ENCODE measurements around the gene CENPM. TPM values are rescaled to one million over a fixed set of nuclear protein-coding genes. Genes with fewer than 3 reads are reported as not detected.

Gene CENPM
- total and polyA plus RNA-seq, 10 of the 15 experiments (the other 5 are each of a cell fraction or from before 2014, with no cell fraction given) = 36.7 to 212 (median 74.7) TPM

- no peak for TF ChIP-seq E4F1 (IDR thresholded peaks at IDR 0.05; ENCODE audit: borderline replicate concordance, partially characterized antibody)
Observed at GRCh38 chr22:41983513-41984405, 36.8 kb upstream of the CENPM start (continued).

- Histone ChIP-seq H3K27me3 (replicated peaks in 1 of 2; ENCODE audit: control insufficient read depth in 2 of 2, insufficient read depth in 2 of 2, low read length in 1 of 2) (no peaks in the 10 kb centered on the region; a peak in 2 of 4 replicates), H4K20me1 (ENCODE audit: control insufficient read depth, insufficient read depth) (no peaks in the 10 kb centered on the region), H3K9ac (ENCODE audit: control insufficient read depth, insufficient read depth, low read length) (no peak overlapping the region), H3K9me3 (replicated peaks; ENCODE audit: control insufficient read depth, insufficient read depth, low read length) (no peaks in the 10 kb centered on the region), H3K27ac (ENCODE audit: control insufficient read depth, insufficient read depth) (no peak overlapping the region), H3K79me2 (ENCODE audit: control insufficient read depth, insufficient read depth, low read length) (no peaks in the 10 kb centered on the region), H3K4me2 (ENCODE audit: control insufficient read depth, insufficient read depth) (no peak overlapping the region), H3K4me3 (no peak overlapping the region), H3K4me1 (ENCODE audit: control insufficient read depth, insufficient read depth, low read length) (peaks cover 3% of the 10 kb centered on the region; the same call in 1 of the 2 replicates), H3K36me3 (ENCODE audit: control insufficient read depth in 2 of 2, insufficient read depth in 2 of 2, low read length in 1 of 2) (no peaks in the 10 kb centered on the region), H2AFZ (ENCODE audit: control insufficient read depth, low read depth, low read length) (no peak overlapping the region)
- ChIA-PET SMC1A (ENCODE audit: uncharacterized antibody, unreplicated experiment) (interaction anchor here (0.7 to 1.2 kb wide), 5 partner anchors 11 to 130 kb away, joined by 3 to 5 read pairs (median 4); no protein-coding TSS in a partner anchor), RAD21 (ENCODE audit: unreplicated experiment) (no interaction called here), CTCF (interaction anchor here (0.7 to 1.3 kb wide), 2 partner anchors 29 to 330 kb away, joined by 3 read pairs; no protein-coding TSS in a partner anchor), POLR2A (interaction anchor here (0.6 to 0.9 kb wide), 2 partner anchors 284 to 1333 kb away, joined by 3 to 5 read pairs; no protein-coding TSS in a partner anchor)
- FAIRE-seq (no peak), ATAC-seq (no peak), DNase-seq (ENCODE audit: low read depth, low spot score) (no peak)
- in situ Hi-C loops (cut with MboI) (no loop called here), intact Hi-C loops (cut with micrococcal nuclease; ENCODE audit: unreplicated experiment) (no loop called here)
- TF ChIP-seq CTCF (IDR thresholded peaks at IDR 0.05 in 2 of 3, conservative IDR thresholded peaks at IDR 0.05 in 1 of 3; ENCODE audit: control insufficient read depth in 2 of 3, extremely low read depth in 1 of 3, insufficient read depth in 1 of 3, low read depth in 3 of 3, low read length in 3 of 3) (no peak), HDAC2 (IDR thresholded peaks at IDR 0.05) (no peak), KAT2A (conservative IDR thresholded peaks at IDR 0.05; ENCODE audit: control insufficient read depth, low read depth, low read length) (no peak), ZNF384 (IDR thresholded peaks at IDR 0.05; ENCODE audit: borderline replicate concordance, low read depth, low read length) (no peak), TCF3 (IDR thresholded peaks at IDR 0.05; ENCODE audit: borderline replicate concordance, insufficient read depth, low read depth, low read length) (no peak), CHD1 (IDR thresholded peaks at IDR 0.05; ENCODE audit: low read depth, low read length) (no peak), E2F4 (IDR thresholded peaks at IDR 0.05; ENCODE audit: low read depth, low read length) (no peak), HCFC1 (IDR thresholded peaks at IDR 0.05; ENCODE audit: low read length) (no peak), SMC3 (IDR thresholded peaks at IDR 0.05; ENCODE audit: borderline replicate concordance, low read length) (no peak)
- BruUV-seq (replicated peaks) = no TSS peak
- WGBS (ENCODE audit: insufficient coverage, insufficient replicate concordance, low lambda C conversion rate, missing lambda C conversion rate) = 88% methylated on average over 4 of the region's 5 CpGs
Observed at GRCh38 chr22:41982865-41983264, 35.9 kb upstream of the CENPM start.

Measured in GM12878 (cell line).